HepG2 (cell line): Measurements from ENCODE around the gene CDK1. TPM values are rescaled to one million over a fixed set of nuclear protein-coding genes. Genes with fewer than 3 reads are reported as not detected.

Experiments
- ATAC-seq: fragments of 200-7000 bp; cut with Tn5 transposase; 3 replicates; pipeline ENCODE4 v1.9.1; 2020; ENCODE audit warnings: mild to moderate bottlenecking, moderate library complexity
- BruUV-seq: library from RNA; stranded (reverse); fragments of 400-500 nt; replicated peaks from 2 replicates; lab custom pipeline; 2021; lab: Mats Ljungman, UMichigan
- CTCF ChIA-PET: fragments of 300-600 bp; formaldehyde crosslinking; extraction: SDS; loops from one replicate; lab custom pipeline; 2021; ENCODE audit warnings: low total read pairs, inconsistent platforms, low intra/inter-chr PET ratio; lab: Yijun Ruan, JAX
- POLR2A ChIA-PET: fragments of 350-600 bp; sonication (Branson Sonifier 250); formaldehyde crosslinking; loops from one replicate; lab custom pipeline; 2020; ENCODE audit warnings: antibody characterized with exemption, inconsistent platforms; lab: Yijun Ruan, JAX
- DNase-seq: peaks from one replicate; pipeline ENCODE4 v3.0.0-alpha.2; 2015; ENCODE audit warnings: low spot score
- FAIRE-seq: peaks from 3 replicates; lab custom pipeline; 2011; peaks lifted over from hg19 to GRCh38; lab: Jason Lieb, UNC
- H2AFZ ChIP-seq: one replicate; pipeline ENCODE4 v1.6.1; 2011; ENCODE audit warnings: low read length, inconsistent platforms
- H3K27ac ChIP-seq: fragments of 300-600 bp; 3 replicates; pipeline ENCODE4 v1.8.0; 2011; ENCODE audit warnings: mixed run types, mild to moderate bottlenecking, mixed read lengths, low read length, inconsistent platforms; ENCODE audit not compliant: insufficient read depth; ENCODE audit errors: extremely low read length
- H3K27me3 ChIP-seq, 2 experiments: fragments of 200-600 bp in 1 of 2; 2 replicates in 1 of 2; 3 replicates in 1 of 2; pipeline versions ENCODE4 v1.6.0 to v1.8.0; 2011; ENCODE audit warnings: low read length in 2 of 2, mild to moderate bottlenecking in 2 of 2, moderate library complexity in 2 of 2, inconsistent platforms in 1 of 2; ENCODE audit not compliant: insufficient read depth in 2 of 2, control insufficient read depth in 1 of 2
- H3K36me3 ChIP-seq, 2 experiments: fragments of 200-600 bp in 1 of 2; replicated peaks in 1 of 2; 2 replicates in 1 of 2; 3 replicates in 1 of 2; pipeline versions ENCODE4 v1.5.1 to v1.8.0; 2011; ENCODE audit warnings: low read length in 2 of 2, inconsistent platforms in 1 of 2; ENCODE audit not compliant: insufficient read depth in 2 of 2, control insufficient read depth in 1 of 2
- H3K4me1 ChIP-seq: 2 replicates; pipeline ENCODE4 v1.5.1; 2012; ENCODE audit warnings: low read length, inconsistent platforms; ENCODE audit not compliant: insufficient read depth
- H3K4me2 ChIP-seq: 2 replicates; pipeline ENCODE4 v1.6.0; 2011; ENCODE audit warnings: low read depth, low read length, inconsistent platforms
- H3K4me3 ChIP-seq, 3 experiments: fragments of 200-600 bp in 1 of 3; sonication (generic), shearing (Covaris generic) in 1 of 3; replicated peaks in 1 of 3; 2 replicates each; pipeline ENCODE4 v1.5.1; 2011 to 2016; ENCODE audit warnings: low read length in 3 of 3, inconsistent platforms in 2 of 3, low read depth in 2 of 3, mild to moderate bottlenecking in 2 of 3, control low read depth in 1 of 3, mixed read lengths in 1 of 3; ENCODE audit not compliant: insufficient read depth in 1 of 3
- H3K79me2 ChIP-seq: one replicate; pipeline ENCODE4 v1.6.1; 2011; ENCODE audit warnings: low read length, inconsistent platforms; ENCODE audit not compliant: insufficient read depth
- H3K9ac ChIP-seq: 2 replicates; pipeline ENCODE4 v1.6.0; 2011; ENCODE audit warnings: mild to moderate bottlenecking, low read depth, low read length, inconsistent platforms; ENCODE audit not compliant: insufficient read depth
- H3K9me3 ChIP-seq: 2 replicates; pipeline ENCODE4 v1.5.1; 2012; ENCODE audit warnings: mild to moderate bottlenecking, low read length
- H4K20me1 ChIP-seq: 2 replicates; pipeline ENCODE4 v1.6.0; 2011; ENCODE audit warnings: inconsistent platforms, mild to moderate bottlenecking, low read length, moderate library complexity; ENCODE audit not compliant: insufficient read depth
- ARID2 ChIP-seq: sonication (generic); formaldehyde crosslinking; IDR thresholded peaks from 2 replicates; pipeline ENCODE4 v1.8.1; 2022; ENCODE audit warnings: mild to moderate bottlenecking, missing genetic modification reagents, borderline replicate concordance
- CEBPB ChIP-seq: IDR thresholded peaks from 2 replicates; pipeline ENCODE4 v1.6.1; 2011; ENCODE audit warnings: low read depth, low read length, improper control_type of control experiment, borderline replicate concordance
- DMAP1 ChIP-seq: IDR thresholded peaks from 2 replicates; pipeline ENCODE4 v1.6.1; 2016
- ETV5 ChIP-seq: IDR thresholded peaks from 2 replicates; pipeline ENCODE4 v1.6.1; 2018; ENCODE audit warnings: missing biosample characterization, missing genetic modification reagents, inconsistent platforms, borderline replicate concordance
- MAZ ChIP-seq, 2 experiments: sonication (generic) in 1 of 2; formaldehyde crosslinking in 1 of 2; IDR thresholded peaks; 2 replicates each; pipeline versions ENCODE4 v1.5.0 to v1.6.1; 2012 to 2020; ENCODE audit warnings: low read depth in 2 of 2, mild to moderate bottlenecking in 2 of 2, borderline replicate concordance in 1 of 2, improper control_type of control experiment in 1 of 2, low read length in 1 of 2, missing genetic modification reagents in 1 of 2, moderate library complexity in 1 of 2
- MEF2D ChIP-seq: sonication (generic); formaldehyde crosslinking; IDR thresholded peaks from 2 replicates; pipeline ENCODE4 v1.5.1; 2020; ENCODE audit warnings: mild to moderate bottlenecking, missing genetic modification reagents
- NCOA1 ChIP-seq: sonication (generic); formaldehyde crosslinking; IDR thresholded peaks from 2 replicates; pipeline ENCODE4 v1.9.0; 2021; ENCODE audit warnings: missing genetic modification reagents
- NFE2L1 ChIP-seq: sonication (generic); formaldehyde crosslinking; IDR thresholded peaks from 2 replicates; pipeline ENCODE4 v1.4.0; 2020; ENCODE audit warnings: missing genetic modification reagents, mild to moderate bottlenecking, borderline replicate concordance
- REL ChIP-seq: sonication (generic); formaldehyde crosslinking; conservative IDR thresholded peaks from 2 replicates; pipeline ENCODE4 v1.8.0; 2022; ENCODE audit warnings: mild to moderate bottlenecking, missing genetic modification reagents, moderate library complexity
- SOX5 ChIP-seq: IDR thresholded peaks from 2 replicates; pipeline ENCODE4 v1.6.1; 2016; ENCODE audit warnings: borderline replicate concordance
- ZNF292 ChIP-seq: sonication (generic); formaldehyde crosslinking; IDR thresholded peaks from 2 replicates; pipeline ENCODE4 v1.8.1; 2022; ENCODE audit warnings: mild to moderate bottlenecking, low read depth, missing genetic modification reagents, borderline replicate concordance
- ZZZ3 ChIP-seq: sonication (generic); formaldehyde crosslinking; IDR thresholded peaks from 2 replicates; pipeline ENCODE4 v1.4.0; 2020; ENCODE audit warnings: missing genetic modification reagents, mild to moderate bottlenecking, borderline replicate concordance
- WGBS: methylation state at CpG from one replicate; pipeline ENCODE4 v1.1.6; 2017; ENCODE audit warnings: low lambda C conversion rate; 5-methylcytosine and 5-hydroxymethylcytosine counted together
- in situ Hi-C: cut with HindIII; loops from 2 replicates; pipeline ENCODE4 v1.10.0; 2017; ENCODE audit warnings: low pct_unique_long_range_greater_than_20kb; ENCODE audit not compliant: extremely low pct_ligation_motif_present
- intact Hi-C: fragments of 100-400 bp; cut with micrococcal nuclease; formaldehyde crosslinking; loops from one replicate; pipeline ENCODE4 v1.10.0; 2022; ENCODE audit not compliant: unreplicated experiment
- polyA plus RNA-seq, 8 experiments: library from polyadenylated mRNA; depleted of rRNA in 3 of 8; stranded (reverse) in 7 of 8; unstranded in 1 of 8; fragments of >200 nt; fragmentation: Illumina TruSeq in 4 of 8; extraction: Trizol in 4 of 8; gene quantifications; 2 replicates each; pipeline versions ENCODE4 v1.2.1 to v1.2.3, GENCODE V29; 2011 to 2016; ENCODE audit warnings: low read depth in 4 of 8, missing spikeins in 1 of 8, mixed read lengths in 1 of 8; ENCODE audit not compliant: insufficient read depth in 1 of 8
- total RNA-seq, 5 experiments: library from RNA; depleted of rRNA; stranded (reverse); fragments of >200 nt; fragmentation: Illumina TruSeq; extraction: Trizol; gene quantifications; 2 replicates each; pipeline ENCODE4 v1.2.3, GENCODE V29; 2016; ENCODE audit warnings: low read depth in 1 of 5
- TF ChIP-seq, protein P1 (sequence below): sonication (generic); formaldehyde crosslinking; IDR thresholded peaks from 2 replicates; pipeline ENCODE4 v1.5.0; 2020; ENCODE audit warnings: missing genetic modification reagents
- TF ChIP-seq, protein P2 (sequence below): sonication (generic); formaldehyde crosslinking; IDR thresholded peaks from 2 replicates; pipeline ENCODE4 v1.4.0; 2020; ENCODE audit warnings: missing genetic modification reagents, borderline replicate concordance

Gene CDK1
- total and polyA plus RNA-seq, 2 of the 13 experiments (the other 11 are each of a cell fraction or from before 2014, with no cell fraction given) = 42.6 to 132 TPM

DNA sequence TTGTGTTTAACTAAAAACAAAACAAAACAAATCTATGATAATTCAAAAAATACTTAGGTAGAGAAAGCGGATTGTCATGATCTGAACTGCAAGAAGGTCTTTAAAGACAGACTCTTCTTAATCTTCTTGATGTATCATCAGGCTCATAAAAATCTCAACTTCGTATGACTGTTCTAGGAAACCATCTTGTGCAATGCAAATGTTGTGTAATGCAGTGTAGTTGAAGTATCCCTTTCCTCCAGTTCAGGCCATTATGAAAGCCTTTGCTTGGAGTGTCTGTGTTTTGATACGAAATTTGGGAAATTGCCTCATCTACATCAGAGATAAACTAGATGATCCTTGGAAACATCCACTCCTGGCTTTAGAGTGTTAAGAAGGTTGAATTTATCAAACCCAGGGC lies 30.9 kb downstream of the CDK1 start:
- BruUV-seq = no TSS peak
- WGBS = 56% methylated on average over 3 of the region's 3 CpGs
- Histone ChIP-seq H4K20me1 (no peaks in the 10 kb centered on the region), H3K4me3 (no peak overlapping the region), H3K9me3 (no peaks in the 10 kb centered on the region), H3K27ac (no peak overlapping the region), H3K79me2 (no peaks in the 10 kb centered on the region), H3K9ac (no peak overlapping the region), H3K4me2 (no peak overlapping the region), H2AFZ (no peak overlapping the region), H3K27me3 (no peaks in the 10 kb centered on the region), H3K4me1 (peaks cover 9% of the 10 kb centered on the region; the same call in 1 of the 2 replicates), H3K36me3 (no peaks in the 10 kb centered on the region)
- CTCF ChIA-PET = no interaction called here
- DNase-seq (no peak), ATAC-seq (no peak), FAIRE-seq (no peak)
- TF ChIP-seq, protein P1, sequence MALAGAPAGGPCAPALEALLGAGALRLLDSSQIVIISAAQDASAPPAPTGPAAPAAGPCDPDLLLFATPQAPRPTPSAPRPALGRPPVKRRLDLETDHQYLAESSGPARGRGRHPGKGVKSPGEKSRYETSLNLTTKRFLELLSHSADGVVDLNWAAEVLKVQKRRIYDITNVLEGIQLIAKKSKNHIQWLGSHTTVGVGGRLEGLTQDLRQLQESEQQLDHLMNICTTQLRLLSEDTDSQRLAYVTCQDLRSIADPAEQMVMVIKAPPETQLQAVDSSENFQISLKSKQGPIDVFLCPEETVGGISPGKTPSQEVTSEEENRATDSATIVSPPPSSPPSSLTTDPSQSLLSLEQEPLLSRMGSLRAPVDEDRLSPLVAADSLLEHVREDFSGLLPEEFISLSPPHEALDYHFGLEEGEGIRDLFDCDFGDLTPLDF (CRISPR knock-in tag) = no peak
- TF ChIP-seq CEBPB = peak; percentile 77
- in situ Hi-C loops (loop anchor here (25.0 kb wide), 1 partner anchor 803 kb away; no protein-coding TSS in a partner anchor), intact Hi-C loops (no loop called here)
- POLR2A ChIA-PET = no interaction called here

DNA sequence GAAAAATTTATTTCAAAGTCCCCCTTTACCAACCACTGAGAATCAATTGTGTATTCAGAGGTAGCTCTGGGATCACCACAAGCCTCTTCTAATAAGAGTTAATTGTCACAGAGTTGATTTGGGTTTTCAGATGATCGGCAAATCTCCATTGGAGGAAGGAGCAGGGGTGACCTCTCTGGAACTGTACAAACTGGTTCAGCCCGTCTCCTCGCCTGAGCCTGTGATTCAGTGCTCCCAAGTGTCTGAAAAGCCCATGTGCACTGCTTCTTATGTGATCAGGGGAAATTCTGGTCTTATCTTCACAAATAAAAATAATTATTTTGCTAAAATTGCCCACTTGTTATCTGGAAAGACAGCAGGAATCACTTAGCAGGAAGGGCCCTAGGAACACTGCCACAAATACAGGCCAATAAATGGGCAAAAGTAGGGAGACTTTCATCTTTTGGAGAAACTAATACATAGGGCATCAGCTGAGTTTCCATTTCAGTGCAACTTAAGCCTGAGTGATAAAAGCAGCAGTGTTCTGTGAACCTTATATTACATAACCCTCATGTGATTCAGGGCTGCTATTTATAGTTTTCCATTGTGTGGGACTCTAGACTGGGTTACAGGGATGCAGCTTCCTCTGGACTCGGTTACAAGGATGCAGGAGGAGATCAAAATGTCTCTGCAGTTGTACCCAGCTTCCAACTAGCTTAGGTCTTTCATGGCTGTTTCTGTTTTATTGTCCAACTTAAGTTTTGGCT lies 32.3 kb downstream of the CDK1 start:
- ChIA-PET POLR2A (no interaction called here), CTCF (no interaction called here)
- Histone ChIP-seq H2AFZ (no peak overlapping the region), H3K27ac (no peak overlapping the region), H3K4me2 (no peak overlapping the region), H3K4me1 (peaks cover 9% of the 10 kb centered on the region; the same call in 1 of the 2 replicates), H3K4me3 (no peak overlapping the region), H3K9ac (no peak overlapping the region), H4K20me1 (no peaks in the 10 kb centered on the region), H3K79me2 (no peaks in the 10 kb centered on the region), H3K36me3 (no peaks in the 10 kb centered on the region), H3K9me3 (no peaks in the 10 kb centered on the region), H3K27me3 (no peaks in the 10 kb centered on the region)
- BruUV-seq = no TSS peak
- DNase-seq (peak; percentile 18), FAIRE-seq (no peak), ATAC-seq (peak; percentile 36)
- intact Hi-C loops = loop anchor here (10.0 kb wide), 1 partner anchor 1024 kb away; no protein-coding TSS in a partner anchor
- 49% methylated on average over 4 of the region's 4 CpGs for WGBS
- in situ Hi-C loops = loop anchor here (10.0 to 25.0 kb wide), 2 partner anchors 802 to 924 kb away; no protein-coding TSS in a partner anchor
- TF ChIP-seq DMAP1 (CRISPR knock-in tag) = no peak
- TF ChIP-seq NCOA1 (CRISPR knock-in tag) = no peak
- TF ChIP-seq SOX5 (CRISPR knock-in tag) = 0 out of 2 replicates have a peak, but pooled peaks have one; percentile 38
- TF ChIP-seq MAZ (IDR thresholded peaks at IDR 0.05; ENCODE audit: borderline replicate concordance, low read depth, low read length) = no peak
- TF ChIP-seq MAZ (CRISPR knock-in tag; IDR thresholded peaks at IDR 0.05; ENCODE audit: low read depth) = no peak
- peak; percentile 93 for TF ChIP-seq MEF2D (CRISPR knock-in tag)
- TF ChIP-seq ETV5 = no peak
- TF ChIP-seq NFE2L1 = no peak
- no peak for TF ChIP-seq ZNF292 (CRISPR knock-in tag)
- TF ChIP-seq ARID2 (CRISPR knock-in tag) = no peak
- TF ChIP-seq, protein P2, sequence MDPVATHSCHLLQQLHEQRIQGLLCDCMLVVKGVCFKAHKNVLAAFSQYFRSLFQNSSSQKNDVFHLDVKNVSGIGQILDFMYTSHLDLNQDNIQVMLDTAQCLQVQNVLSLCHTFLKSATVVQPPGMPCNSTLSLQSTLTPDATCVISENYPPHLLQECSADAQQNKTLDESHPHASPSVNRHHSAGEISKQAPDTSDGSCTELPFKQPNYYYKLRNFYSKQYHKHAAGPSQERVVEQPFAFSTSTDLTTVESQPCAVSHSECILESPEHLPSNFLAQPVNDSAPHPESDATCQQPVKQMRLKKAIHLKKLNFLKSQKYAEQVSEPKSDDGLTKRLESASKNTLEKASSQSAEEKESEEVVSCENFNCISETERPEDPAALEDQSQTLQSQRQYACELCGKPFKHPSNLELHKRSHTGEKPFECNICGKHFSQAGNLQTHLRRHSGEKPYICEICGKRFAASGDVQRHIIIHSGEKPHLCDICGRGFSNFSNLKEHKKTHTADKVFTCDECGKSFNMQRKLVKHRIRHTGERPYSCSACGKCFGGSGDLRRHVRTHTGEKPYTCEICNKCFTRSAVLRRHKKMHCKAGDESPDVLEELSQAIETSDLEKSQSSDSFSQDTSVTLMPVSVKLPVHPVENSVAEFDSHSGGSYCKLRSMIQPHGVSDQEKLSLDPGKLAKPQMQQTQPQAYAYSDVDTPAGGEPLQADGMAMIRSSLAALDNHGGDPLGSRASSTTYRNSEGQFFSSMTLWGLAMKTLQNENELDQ = no peak
- TF ChIP-seq REL = no peak
- TF ChIP-seq ZZZ3 (CRISPR knock-in tag) = no peak
